ENCODE results near the gene TULP4. TPM values are rescaled to one million over a fixed set of nuclear protein-coding genes. Genes with fewer than 3 reads are reported as not detected.
"Not testable (repeated sequence)": the region's sequence is repeated elsewhere in the genome, so short reads cannot be mapped to it uniquely, and the experiment has no call there.

Gene TULP4
- total RNA-seq, 4 donors from 2014 or later, result 77.4 to 364 (median 129) TPM

DNA sequence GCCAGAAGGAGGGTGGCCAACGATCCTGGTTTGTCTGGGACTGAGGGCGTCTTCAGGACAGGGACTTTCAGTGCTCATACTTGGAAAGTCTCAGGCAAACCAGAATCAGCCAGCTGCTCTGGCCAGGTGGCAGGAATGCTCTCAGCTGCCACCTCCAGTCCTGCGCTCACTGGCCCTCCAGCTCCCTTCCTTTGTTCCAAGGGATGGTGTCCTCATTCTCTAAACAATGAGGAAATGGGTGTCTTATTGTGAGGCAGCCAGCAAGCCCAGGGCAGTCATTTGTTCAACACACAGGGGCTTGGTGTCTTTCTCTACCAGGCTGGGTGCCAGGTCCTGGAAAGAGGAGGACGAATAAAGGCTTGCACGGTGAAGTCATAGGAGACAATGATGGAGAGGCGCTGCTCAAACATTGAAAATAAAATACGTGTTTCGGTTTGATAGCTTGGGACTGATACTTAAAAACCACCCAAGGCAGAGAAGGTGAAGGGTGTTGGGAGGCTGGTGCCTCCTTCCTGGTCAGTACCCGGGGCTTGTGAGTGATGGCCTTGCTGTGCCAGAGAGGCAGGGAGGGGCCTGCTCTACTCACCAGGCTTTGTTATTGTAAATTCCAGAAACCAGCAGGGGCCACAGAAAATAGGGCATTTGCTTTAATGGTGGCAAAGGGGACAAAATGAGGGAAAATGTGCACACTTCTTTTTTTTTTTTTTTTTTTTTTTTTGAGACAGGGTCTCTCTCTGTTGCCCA lies 236.3 kb downstream of the TULP4 start:
- intact Hi-C loops (cut with DNase I; ENCODE audit: low total_unique reads), result no loop called here
- H3K4me1 ChIP-seq, result no peaks in the 10 kb centered on the region
- no peak overlapping the region for H3K27ac ChIP-seq
- no peaks in the 10 kb centered on the region for H3K27me3 ChIP-seq
- no peak overlapping the region for H3K4me3 ChIP-seq
- no peaks in the 10 kb centered on the region for H3K9me3 ChIP-seq
- DNase-seq, result no peak
- no peak for TF ChIP-seq POLR2A (IDR thresholded peaks at IDR 0.05)
- TF ChIP-seq, protein P1, sequence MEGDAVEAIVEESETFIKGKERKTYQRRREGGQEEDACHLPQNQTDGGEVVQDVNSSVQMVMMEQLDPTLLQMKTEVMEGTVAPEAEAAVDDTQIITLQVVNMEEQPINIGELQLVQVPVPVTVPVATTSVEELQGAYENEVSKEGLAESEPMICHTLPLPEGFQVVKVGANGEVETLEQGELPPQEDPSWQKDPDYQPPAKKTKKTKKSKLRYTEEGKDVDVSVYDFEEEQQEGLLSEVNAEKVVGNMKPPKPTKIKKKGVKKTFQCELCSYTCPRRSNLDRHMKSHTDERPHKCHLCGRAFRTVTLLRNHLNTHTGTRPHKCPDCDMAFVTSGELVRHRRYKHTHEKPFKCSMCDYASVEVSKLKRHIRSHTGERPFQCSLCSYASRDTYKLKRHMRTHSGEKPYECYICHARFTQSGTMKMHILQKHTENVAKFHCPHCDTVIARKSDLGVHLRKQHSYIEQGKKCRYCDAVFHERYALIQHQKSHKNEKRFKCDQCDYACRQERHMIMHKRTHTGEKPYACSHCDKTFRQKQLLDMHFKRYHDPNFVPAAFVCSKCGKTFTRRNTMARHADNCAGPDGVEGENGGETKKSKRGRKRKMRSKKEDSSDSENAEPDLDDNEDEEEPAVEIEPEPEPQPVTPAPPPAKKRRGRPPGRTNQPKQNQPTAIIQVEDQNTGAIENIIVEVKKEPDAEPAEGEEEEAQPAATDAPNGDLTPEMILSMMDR (IDR thresholded peaks at IDR 0.05), result no peak
- no peaks in the 10 kb centered on the region for H3K36me3 ChIP-seq

DNA sequence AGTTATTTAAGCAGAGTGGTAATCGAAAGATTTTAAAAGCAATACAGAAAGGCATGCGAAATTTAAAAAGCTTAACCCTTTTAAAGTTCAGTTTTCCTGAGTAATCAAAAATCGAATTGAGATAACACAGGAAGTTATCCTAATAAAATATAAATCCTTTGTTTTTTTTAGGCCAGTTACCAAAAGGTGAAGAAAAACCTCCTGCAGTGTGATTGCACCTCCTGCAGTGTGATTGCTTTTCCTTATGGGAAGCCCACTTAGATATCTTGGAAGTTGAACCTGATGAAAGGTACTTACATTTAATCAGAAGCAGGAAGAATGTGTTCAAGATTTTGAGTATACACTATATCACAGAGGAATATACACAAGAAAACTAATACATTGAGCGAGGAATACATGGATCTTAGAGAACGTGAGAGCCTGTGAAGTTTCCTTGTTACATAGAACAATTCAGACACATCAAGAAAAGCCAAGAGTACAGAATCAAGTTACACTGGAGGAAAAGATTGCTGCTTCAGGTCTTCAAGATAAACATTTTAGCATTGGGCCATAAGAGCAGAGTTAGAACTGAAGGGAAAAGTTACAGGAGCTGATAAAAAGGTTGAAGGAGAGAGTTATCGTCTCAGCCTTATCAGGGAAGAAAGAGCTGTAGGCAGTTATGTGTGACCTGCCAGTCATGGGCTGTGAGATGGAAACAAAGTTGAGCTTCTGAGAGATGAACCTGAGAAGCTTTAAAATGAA lies 240.0 kb downstream of the TULP4 start:
- H3K27ac ChIP-seq, result no peak overlapping the region
- H3K9me3 ChIP-seq, result no peaks in the 10 kb centered on the region
- H3K27me3 ChIP-seq, result no peaks in the 10 kb centered on the region
- TF ChIP-seq, protein P1 (IDR thresholded peaks at IDR 0.05), result no peak
- no peak for TF ChIP-seq POLR2A (IDR thresholded peaks at IDR 0.05)
- no peak overlapping the region for H3K4me3 ChIP-seq
- DNase-seq, result no peak
- intact Hi-C loops (cut with DNase I; ENCODE audit: low total_unique reads), result no loop called here
- H3K36me3 ChIP-seq, result no peaks in the 10 kb centered on the region
- H3K4me1 ChIP-seq, result no peaks in the 10 kb centered on the region

DNA sequence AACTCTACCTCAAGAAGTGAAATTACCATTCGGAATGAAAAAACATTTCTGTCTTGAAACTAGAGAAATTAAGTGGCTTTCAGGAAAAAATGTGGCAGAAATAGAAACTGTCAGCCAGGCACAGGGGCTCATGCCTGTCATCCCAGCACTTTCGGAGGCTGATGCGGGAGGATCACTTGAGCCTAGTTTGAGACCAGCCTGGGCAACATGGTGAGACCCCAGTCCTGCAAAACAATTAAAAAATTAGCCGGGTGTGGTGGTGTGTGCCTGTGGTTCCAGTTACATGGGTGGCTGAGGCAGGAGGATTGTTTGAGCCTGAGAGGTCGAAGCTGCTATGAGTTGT lies 240.5 kb downstream of the TULP4 start:
- Histone ChIP-seq H3K36me3 (no peaks in the 10 kb centered on the region), H3K9me3 (no peaks in the 10 kb centered on the region), H3K27me3 (no peaks in the 10 kb centered on the region), H3K27ac (no peak overlapping the region), H3K4me3 (no peak overlapping the region), H3K4me1 (no peaks in the 10 kb centered on the region)
- DNase-seq, result no peak
- intact Hi-C loops (cut with DNase I; ENCODE audit: low total_unique reads), result no loop called here
- no peak for TF ChIP-seq POLR2A (IDR thresholded peaks at IDR 0.05)
- TF ChIP-seq, protein P1 (IDR thresholded peaks at IDR 0.05), result no peak

DNA sequence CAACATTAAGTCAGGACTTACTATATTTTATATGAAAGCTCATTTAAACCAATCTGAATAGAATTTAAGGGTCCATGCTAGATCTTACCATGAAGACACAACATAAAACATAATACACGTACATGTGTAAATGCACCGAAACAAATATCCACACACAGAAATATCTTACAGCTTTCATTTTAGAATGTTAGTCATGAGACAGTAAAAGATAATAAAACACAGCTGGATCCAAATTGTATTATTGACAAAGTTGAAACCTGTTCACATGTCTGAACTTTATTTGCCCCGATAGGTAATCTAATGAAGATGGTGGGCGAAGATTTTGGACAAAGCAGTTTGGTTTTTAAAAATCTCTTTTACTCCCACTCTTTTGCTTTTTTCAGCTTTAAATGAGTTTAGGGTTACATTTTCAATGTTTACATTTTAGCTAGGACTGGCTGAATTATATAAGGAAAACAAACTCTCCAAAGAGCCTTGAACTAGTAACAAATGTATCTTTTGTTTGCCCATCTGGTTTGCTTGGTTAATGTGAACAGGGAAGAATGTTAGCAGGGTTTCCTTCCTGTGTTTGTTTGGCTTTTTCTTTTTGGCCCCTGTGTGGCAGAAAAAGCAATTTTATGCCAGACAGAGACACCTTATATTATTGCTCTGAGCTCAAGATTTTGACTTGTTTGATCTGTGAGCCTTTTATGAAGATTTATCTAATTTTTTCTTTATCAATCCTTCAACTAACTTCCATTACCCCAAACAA lies 242.5 kb downstream of the TULP4 start:
- H3K36me3 ChIP-seq, result no peaks in the 10 kb centered on the region
- no peak for DNase-seq
- intact Hi-C loops (cut with DNase I; ENCODE audit: low total_unique reads), result no loop called here
- no peak overlapping the region for H3K4me3 ChIP-seq
- no peaks in the 10 kb centered on the region for H3K9me3 ChIP-seq
- no peaks in the 10 kb centered on the region for H3K4me1 ChIP-seq
- no peak overlapping the region for H3K27ac ChIP-seq
- no peaks in the 10 kb centered on the region for H3K27me3 ChIP-seq
- TF ChIP-seq, protein P1 (IDR thresholded peaks at IDR 0.05), result no peak
- no peak for TF ChIP-seq POLR2A (IDR thresholded peaks at IDR 0.05)

DNA sequence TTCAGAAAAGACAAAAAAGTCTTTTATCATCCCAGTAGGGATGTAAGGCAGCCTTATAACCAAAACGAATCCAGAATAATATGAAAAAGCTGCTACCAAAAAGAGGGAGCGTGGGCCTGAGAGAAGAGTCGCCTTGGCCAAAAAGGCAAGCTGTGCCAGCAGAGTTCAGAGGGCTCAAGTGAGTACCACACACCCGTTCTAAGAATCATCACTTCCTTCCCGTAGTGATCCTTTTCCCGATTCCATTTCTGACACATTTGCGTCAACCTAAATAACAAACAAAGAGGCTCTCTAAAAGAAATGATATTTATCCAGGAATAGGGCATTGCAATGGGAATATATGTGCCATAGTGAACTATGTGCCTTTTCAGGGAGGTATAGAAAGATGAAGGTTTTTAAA lies 243.8 kb downstream of the TULP4 start:
- Histone ChIP-seq H3K27me3 (no peaks in the 10 kb centered on the region), H3K9me3 (no peaks in the 10 kb centered on the region), H3K27ac (no peak overlapping the region), H3K4me1 (peaks cover 0 to under 1% of the 10 kb centered on the region in 2 donors), H3K4me3 (no peak overlapping the region), H3K36me3 (no peaks in the 10 kb centered on the region)
- intact Hi-C loops (cut with DNase I; ENCODE audit: low total_unique reads), result no loop called here
- no peak for DNase-seq
- no peak for TF ChIP-seq POLR2A (IDR thresholded peaks at IDR 0.05)
- TF ChIP-seq, protein P1 (IDR thresholded peaks at IDR 0.05), result no peak

DNA sequence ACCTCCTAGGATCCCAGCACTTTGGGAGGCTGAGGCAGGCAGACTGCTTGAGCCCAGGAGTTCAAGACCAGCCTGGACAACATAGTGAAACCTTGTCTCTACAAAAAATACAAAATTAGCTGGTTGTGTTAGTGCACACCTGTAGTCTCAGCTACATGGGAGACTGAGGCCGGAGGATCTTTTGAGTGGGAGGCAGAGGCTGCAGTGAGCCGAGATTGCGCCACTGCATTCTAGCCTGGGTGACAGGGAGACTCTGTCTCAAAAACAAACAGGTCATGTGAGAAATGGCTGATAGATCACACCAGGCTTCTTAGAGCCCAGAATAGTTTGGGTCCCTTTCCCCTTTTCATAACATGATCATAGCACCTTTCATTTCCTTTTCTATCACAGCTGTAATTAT lies 244.8 kb downstream of the TULP4 start:
- H3K4me3 ChIP-seq; H3K27ac ChIP-seq; H3K36me3 ChIP-seq; DNase-seq; H3K27me3 ChIP-seq; H3K4me1 ChIP-seq; H3K9me3 ChIP-seq; intact Hi-C loops (cut with DNase I; ENCODE audit: low total_unique reads): not testable (repeated sequence)

Data from uterus (tissue), 4 donors.